ENCODE data around the gene TRAK1.

Gene TRAK1

DNA sequence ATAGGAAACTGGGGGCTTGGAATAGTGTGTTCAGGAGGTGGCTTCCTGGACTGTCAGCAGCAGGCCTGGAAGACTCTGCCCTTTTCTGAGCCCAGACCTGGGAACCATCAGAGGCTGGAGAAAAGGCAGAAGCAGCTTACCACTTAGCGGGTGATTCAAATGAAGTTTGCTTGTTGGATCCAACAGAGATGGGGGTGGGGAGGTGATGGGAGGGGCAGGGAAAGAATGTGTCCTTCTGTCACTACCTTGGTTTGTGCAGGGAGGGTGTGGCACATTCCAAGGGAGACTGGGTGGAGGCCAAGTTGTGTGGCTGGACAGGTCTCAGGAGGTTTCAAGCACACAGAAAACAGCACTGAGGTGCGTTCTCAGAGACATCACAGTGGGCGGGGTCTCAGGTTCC lies 58.8 kb downstream of the TRAK1 start:
- no peak for FAIRE-seq
- DNase-seq (ENCODE audit: insufficient read length, low spot score): no peak

DNA sequence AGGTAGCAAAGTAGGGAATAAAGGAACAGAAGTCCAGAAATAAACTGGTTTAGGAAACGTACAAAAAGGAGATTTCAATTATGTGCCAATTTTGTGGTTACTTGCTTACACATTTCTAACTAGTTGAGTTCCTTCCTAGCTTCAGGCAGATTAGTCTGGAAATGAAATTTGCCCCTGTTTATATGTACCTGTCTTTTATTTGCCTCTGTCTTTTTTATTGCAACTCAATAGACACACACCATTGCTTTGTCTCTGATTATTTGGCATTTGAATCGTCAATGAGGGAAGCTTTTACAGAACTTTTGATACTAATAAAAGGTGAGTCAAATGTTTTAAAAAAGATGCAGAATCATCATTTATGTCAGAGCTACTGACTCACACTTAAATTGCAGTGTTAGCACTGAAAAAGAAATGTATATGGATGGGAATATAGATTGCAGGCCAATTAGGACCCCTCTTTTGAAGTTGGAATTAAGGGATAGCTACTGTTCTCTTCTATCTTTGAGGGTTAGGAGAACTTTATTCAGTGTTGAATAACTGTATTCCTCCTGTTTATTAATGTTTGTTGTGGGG lies 60.5 kb downstream of the TRAK1 start:
- no peak for FAIRE-seq

DNA sequence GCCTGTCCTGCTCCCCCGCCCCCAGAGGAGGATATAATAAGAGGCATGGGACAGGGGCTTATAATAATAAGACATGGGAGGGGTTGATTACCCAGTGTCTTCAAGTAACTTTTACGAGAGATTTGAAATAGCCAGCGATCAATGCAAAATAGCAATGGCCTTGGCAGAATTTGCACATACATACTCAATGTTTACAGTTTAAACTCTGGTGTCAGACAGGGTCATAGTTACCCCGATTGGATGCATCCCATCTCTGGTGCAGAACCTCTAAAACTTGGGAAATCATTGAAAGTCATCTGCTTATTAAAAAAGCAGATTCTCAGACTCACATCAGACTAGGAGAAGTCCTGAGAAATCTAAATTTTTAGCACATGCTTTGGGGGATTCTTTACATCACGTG lies 61.0 kb downstream of the TRAK1 start:
- DNase-seq (ENCODE audit: insufficient read length, low spot score) (no peak), FAIRE-seq (no peak)

More for the DNA sequence above, 60.5 kb downstream of the TRAK1 start:
- no peak for DNase-seq (ENCODE audit: insufficient read length, low spot score)

DNA sequence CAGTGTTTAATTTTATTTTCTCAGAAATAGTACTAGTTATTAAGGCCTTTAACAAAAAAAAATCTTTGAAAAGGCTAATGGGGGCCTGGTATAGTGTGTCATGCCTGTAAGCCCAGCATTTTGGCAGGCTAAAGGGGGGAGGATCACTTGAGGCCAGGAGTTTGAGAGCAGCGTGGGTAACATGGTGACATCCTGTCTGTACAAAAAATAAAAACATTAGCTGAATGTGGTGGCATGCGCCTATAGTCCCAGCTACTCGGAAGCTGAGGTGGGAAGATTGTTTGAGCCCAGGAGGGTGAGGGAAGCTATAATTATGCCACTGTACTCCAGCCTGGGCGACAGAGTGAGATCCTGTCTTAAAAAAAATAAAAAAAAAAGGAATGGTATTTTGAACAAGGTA lies 61.9 kb downstream of the TRAK1 start:
- no peak for DNase-seq (ENCODE audit: insufficient read length, low spot score)
- FAIRE-seq: no peak

DNA sequence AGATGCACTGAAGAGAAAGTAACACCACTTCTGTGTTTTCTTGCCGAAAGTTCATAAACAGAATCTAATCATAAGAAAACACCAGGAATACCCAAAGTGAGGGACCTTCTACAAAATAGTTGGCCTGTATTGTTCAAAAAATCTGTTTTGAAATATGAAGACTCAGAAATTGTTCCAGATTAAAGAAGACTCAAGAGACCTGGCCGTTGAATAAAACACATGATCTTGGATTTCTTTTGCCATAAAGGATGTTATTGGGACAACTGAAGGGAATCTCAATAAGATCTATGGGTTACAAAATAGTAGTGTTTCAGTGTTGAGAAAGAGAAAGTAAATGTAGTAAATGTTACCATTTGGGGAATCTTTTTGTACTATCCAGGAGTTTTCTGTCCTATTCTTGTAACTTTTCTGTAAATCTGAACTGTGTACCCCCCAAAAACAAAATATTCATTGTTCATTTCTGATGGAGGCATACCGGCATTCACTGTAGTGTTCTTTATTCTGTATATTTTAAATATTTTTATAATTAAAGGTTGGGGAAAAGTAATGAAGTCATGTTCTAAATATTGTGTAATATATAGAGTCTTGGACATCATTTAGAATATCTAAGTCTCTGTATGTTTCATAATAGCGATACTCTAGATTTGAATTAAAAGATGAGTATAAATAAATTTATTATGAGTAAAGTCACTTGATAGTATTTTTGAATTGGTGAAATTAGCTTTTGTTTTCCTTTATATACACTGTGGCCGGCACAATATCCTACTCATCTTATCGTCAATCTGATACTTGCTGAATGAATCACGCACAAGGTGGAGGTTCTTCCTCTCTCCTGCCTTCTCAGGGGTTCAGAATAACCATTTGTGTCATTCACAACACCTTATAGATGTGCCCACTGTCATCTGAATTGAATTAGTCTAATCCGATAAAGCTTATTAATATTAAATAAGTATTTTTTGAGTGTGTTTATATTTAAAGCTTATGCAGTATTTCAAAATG lies 66.7 kb downstream of the TRAK1 start:
- no peak for FAIRE-seq
- DNase-seq (ENCODE audit: insufficient read length, low spot score): no peak

DNA sequence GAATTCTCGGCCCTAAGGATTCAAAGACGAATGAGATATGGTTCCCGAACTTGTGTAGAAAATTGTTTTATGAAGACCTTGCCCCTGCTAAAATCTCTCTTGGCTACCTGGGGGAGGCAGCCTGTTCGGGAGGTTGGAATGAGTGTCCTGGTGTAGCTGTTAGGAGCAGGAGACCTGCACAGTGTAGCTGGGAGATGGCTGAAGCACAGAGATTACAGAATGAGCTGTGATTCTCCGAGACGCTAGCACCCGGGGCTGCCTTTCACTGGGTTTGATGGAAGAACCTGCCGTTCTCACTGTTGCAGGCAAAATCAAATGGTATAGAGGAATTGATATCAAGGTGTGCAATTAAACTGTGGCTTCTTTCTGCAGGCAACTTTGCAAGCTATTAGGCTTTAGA lies 68.0 kb downstream of the TRAK1 start:
- FAIRE-seq (no peak), DNase-seq (ENCODE audit: insufficient read length, low spot score) (no peak)

DNA sequence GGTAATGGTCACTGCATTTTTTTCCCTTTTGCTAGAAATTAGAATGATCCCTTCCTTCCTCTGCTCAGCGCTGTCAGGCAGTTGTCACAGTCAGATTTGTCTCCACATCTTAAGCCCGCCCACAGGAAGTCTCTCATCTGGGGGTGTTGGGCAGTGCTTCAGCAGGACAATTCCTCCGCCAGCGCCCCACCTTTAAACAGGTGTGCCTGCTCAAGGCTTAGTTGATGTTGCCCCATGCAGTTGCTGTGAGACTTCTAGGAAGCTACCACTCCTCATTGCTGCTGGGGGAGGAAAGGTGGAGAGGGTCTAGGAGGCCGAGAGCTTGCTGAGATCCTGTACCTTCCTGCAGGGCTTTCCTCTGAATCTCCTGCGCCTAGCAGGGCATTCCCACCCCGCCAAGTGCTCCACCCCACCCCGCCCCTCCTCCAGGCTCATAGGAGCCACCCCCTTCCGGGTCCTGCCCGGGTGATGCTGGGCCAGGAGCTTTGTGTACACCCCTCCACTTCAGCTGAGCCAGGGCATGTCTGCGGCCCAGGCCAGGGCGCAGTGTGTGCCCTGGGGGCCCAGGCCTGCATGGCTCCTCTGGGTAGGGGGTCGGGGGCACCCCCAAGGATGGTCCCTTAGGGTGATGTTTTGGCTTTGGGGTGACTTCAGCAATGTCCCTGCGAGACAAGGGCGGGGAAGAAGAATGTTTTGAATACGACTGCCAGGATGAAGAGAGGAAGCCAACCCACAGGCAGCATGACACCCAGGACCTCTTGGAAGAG lies 68.7 kb downstream of the TRAK1 start:
- no peak for DNase-seq (ENCODE audit: insufficient read length, low spot score)
- no peak for FAIRE-seq

DNA sequence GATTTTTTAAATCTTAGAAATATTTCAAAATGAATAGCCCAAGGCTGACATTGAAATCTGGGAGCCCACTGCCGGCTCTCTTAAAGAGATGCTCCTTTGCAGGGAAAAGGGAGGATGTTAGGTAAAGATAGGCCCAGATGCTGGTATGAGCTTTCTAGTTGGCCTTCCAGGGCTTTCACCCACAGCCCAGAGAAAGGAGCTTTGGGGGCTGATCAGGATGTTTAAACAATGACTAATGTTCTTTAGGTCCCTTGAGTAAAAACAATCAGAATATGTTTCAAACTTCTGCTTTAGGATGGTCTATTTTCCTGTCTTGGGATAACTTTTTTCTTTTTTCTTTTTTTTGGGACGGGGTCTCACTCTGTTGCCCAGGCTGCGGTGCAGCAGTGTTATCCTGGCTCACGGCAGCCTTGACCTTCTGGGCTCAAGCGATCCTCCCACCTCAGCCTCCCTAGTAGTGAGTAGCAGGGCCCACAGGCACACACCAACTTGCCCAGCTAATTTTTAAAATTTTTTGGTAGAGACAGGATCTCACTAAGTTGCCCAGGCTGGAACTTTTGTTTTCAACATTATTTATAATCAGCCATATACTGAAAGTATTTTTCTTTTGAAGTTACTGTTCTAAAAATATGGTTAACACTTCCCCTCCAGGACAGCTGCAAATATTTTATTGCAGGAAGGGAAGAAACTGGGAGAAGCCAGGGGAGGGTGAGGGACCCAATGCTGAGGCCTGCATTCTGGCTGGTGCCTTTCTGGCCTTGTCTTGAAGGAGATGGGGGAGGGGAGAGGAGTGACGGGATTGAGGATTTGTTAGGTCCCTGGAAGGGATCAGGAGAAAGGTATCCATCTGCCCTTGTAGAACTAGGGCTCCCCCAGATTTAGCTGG lies 70.1 kb downstream of the TRAK1 start:
- no peak for FAIRE-seq
- no peak for DNase-seq (ENCODE audit: insufficient read length, low spot score)

DNA sequence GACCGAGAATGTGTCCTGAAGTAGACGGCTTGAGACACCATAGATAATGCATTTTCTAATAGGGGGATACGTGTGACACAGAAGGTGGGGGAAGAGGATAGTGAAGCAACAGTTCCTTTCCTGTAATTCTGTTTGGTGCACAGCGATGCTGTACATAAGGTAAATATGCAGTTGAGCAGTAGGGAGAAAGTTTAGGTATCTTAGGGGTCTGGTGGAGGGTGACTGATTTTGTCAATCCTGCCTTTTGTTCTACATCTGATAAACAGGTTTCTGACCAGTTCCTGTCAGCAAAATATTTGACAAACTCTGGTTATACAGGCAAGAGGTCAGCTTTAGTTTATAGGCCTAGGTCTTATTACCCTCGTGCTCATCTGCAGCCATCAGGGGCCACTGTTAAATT lies 71.3 kb downstream of the TRAK1 start:
- DNase-seq (ENCODE audit: insufficient read length, low spot score): no peak
- no peak for FAIRE-seq

DNA sequence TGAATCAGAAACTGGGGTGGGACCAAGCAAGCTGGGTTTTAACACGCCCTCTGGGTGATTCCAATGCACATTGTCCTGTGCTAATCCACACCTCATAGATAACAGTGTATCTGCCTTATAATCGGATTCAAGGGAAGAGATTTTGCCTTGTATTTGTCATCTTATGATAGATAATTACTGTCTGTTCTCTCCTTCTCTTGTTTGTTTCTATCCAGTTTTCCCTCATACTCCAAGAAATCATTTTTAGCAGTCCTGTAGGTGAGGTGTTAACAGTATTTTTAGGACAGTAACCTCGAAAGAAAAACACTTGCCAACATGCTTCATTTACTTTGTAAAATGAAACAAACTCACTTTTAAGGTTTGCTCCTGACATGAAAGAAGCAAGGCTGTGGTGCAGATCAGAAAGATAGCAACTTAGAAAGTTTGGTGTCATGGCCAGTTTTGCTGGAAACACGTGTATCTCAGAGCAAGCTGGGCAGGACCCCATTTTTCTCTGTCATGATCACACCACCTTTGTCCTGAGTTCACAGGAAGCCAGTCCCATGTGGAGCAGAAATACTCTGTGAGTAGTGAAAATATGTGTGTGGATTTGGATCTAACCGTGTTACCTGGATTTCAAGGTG lies 72.6 kb downstream of the TRAK1 start:
- DNase-seq (ENCODE audit: insufficient read length, low spot score): no peak
- FAIRE-seq: no peak

DNA sequence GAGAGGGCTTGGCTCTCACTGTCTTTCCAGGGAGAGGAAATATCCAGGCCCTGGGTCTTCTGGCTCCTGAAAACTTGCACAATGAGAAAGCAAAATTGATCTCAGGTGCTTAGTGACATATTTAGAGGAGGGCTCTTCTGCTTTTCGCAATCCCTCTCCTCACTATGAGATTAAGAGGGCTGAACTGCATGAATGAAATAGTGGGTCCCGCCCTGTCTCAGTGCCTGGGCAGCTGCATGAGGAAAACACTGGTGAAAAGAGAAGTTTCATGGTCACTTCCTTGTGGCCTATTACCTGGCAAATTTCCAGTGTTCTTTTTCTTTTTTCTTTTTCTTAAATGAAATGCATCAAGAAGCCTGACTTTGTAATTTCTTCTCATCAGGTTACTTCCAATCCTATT lies 73.5 kb downstream of the TRAK1 start:
- FAIRE-seq (no peak), DNase-seq (ENCODE audit: insufficient read length, low spot score) (no peak)

DNA sequence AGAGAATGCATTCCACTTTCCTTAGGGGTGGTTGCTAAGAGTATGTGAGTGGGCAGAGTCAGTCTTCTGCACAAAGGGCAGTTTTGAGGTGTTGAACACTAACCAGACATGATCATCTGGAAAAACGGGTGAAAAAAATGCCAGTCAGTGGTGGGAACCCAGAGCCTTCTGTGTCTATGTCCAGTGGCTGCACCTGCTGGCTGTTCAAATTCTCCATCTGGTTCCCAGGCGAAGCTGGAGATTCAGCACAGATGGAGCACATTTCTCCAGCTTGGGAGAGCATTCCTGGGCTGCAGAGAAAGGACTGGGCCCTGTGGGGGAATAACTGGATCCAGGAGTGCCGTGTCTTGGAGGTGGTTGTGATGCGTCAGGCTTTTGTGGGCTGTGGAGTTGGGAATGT lies 74.1 kb downstream of the TRAK1 start:
- no peak for DNase-seq (ENCODE audit: insufficient read length, low spot score)

DNA sequence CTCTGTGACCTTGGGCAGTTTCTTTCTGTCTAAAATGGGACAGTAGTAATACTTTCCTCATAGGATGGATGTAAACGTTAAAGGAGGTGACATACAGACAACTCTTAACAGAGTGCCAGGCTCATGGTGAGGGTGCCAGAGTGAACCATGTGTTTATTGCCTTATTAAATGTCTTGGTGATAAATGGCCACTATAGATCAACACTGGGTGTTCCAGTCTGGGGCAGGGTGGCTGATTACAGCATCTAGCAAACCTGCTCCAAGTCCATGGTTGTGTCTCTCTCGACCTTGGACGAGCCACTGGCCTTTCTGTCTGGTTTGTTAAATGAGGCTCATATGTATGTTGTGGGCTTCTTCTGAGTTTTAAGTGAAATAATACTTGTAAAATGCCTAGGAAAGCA lies 75.1 kb downstream of the TRAK1 start:
- DNase-seq (ENCODE audit: insufficient read length, low spot score): no peak
- FAIRE-seq: no peak

More for the DNA sequence above, 74.1 kb downstream of the TRAK1 start:
- FAIRE-seq: no peak

DNA sequence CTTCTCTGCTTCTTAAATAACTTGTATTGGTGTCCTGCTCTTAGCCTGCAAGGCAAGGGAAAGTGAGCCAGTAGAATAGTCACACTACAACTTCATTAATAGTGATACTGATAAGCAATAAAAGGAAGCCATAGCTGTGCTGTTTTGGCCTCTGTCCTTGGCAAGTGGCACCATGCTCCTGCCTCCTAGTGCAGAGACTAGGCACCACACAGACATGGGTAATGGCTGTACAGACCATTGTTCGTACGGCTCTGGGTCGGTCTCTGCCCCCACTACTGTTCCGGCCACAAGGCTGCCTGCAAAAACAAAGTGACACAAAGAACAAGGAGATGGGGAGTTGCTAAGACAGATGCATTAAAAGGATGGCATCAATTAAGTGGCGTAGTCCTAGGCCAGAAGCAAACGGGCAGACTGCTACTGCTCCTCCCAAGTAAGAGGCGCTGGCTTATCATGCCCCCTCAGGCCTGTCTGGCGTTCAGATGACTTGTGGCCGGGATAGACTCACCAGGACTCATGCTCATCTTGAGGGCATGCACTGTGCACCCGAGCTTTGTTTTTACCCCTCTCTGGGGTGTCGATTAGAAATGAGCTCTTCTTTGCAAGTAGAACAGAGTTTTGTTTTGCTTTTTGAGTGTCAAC lies 75.6 kb downstream of the TRAK1 start:
- DNase-seq (ENCODE audit: insufficient read length, low spot score) (no peak), FAIRE-seq (no peak)

DNA sequence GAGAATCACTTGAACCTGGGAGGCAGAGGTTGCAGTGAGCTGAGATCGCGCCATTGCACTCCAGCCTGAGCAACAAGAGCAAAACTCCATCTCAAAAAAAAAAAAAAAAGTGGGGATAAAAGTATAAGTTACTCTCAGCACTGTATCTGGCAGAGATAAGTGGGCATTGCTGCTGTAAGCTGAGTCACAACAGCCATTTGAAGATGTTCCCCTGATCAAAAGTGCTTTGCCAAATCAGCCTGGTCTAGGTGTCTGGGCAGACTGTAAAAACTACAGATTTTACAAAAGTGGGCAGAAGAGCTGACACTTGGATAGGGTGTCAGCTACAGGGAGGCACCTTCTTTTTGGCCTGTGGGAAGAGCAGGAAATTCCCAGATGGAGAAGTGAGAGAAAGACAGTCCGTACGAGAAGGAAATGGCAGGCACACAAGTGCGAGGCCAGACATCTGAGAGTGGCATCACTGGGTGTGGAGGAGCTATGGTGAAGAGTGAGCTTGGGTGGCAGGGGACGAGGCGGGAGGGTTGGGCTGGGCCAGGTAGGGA lies 78.5 kb downstream of the TRAK1 start:
- FAIRE-seq (no peak), DNase-seq (ENCODE audit: insufficient read length, low spot score) (no peak)

DNA sequence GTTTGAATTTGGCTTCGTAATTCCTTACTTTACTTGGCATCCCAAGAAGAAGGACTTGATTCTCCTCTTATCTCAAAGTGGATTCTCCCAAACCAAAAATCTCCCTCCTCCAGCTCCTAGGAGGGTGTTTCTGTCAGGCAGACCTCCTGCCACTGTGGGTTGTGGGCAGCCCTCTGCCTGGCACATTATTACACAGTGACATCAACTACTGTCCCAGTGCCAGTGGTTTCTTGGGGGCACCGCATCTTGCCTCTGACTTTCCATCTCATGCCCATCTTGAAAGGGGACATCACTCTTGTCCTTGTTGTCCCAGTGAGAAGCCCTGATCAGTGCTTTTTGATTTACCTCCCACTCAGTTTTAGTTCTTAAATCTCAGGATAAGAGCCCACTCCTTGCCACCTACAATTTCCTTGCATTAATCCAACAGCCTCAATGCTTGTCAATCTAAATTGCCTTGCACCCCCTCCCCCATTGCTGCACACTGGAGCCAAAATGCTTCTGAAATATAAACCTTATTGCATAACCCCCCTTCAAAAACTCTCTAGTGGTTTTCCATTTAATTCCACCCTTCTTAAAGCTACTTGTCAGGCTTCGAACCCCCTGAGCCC lies 81.0 kb downstream of the TRAK1 start:
- no peak for FAIRE-seq
- no peak for DNase-seq (ENCODE audit: insufficient read length, low spot score)

DNA sequence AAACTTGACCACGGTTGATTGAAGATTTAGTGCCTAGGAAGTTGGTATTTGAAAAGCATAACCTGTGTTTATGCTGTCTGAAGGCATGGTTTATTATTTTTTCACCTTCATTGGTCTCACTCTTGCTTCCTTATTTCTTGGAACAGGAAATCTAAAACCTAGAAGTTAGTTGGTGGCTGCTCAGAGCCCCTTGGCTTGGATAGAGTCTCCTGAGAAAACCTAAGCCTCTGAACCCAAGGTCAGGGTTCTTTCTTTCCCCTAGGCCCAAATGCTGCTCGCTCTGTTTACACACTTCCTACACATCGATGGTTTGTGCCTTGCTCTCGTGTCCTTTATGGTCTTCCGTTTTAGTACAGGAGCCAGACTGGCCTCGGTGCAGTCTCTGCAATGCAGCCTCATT lies 82.2 kb downstream of the TRAK1 start:
- FAIRE-seq (no peak), DNase-seq (ENCODE audit: insufficient read length, low spot score) (no peak)

DNA sequence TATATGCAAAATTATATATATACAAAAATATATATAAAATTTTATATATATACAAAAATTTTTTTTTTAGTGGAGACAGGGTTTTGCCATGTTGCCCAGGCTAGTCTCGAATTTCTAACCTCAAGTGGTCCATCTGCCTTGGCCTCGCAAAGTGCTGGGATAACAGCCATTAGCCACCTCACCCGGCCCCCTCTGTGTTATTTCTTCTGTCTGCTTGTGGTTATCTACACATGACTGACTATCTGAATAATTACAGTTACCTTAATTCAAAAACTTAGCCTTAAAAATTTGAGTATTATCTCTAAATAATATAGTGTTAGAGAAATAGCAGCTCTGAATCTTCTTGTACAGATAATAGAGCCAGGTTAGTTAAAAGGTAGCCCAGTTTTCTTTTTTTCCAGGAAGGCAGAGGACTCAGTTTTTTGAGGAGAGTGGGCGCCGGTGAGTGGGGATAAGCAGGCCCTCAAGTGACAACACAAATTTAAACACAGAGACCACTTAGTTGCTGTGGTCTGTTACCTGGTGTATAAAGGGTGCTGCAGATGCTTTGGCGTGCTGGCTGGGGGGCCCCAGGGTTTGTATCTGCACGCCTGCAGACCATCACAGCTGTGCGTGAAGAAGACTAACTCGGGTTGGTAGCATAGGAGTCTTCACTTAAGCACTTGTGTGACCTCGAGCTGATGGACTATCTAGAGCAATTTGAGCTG lies 83.7 kb downstream of the TRAK1 start:
- FAIRE-seq: no peak
- no peak for DNase-seq (ENCODE audit: insufficient read length, low spot score)

All from HTR-8/SVneo (cell line).